ENCODE measurements around the gene RPL12.

DNA sequence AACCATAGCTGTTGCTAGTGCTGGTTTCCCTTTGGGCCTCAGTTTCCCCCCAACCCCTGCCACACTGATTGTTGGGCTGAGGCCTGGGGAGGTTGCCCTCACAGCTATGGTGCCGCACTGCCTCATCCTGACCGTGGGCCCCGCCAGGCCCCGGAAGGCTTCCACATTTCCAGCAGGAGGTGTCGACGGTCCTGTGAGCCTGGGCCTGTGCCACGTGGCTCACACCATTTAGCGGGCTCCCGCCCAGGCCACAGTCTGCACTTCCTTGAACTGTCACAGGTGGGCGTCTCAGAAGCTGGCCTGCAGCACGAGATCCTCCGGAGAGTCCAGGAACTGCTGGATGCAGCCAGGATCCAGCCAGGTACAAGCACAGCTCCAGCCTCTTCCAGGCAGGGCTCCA is 45.8 kb upstream of the RPL12 start:
- TF ChIP-seq, protein P1, sequence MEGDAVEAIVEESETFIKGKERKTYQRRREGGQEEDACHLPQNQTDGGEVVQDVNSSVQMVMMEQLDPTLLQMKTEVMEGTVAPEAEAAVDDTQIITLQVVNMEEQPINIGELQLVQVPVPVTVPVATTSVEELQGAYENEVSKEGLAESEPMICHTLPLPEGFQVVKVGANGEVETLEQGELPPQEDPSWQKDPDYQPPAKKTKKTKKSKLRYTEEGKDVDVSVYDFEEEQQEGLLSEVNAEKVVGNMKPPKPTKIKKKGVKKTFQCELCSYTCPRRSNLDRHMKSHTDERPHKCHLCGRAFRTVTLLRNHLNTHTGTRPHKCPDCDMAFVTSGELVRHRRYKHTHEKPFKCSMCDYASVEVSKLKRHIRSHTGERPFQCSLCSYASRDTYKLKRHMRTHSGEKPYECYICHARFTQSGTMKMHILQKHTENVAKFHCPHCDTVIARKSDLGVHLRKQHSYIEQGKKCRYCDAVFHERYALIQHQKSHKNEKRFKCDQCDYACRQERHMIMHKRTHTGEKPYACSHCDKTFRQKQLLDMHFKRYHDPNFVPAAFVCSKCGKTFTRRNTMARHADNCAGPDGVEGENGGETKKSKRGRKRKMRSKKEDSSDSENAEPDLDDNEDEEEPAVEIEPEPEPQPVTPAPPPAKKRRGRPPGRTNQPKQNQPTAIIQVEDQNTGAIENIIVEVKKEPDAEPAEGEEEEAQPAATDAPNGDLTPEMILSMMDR (IDR thresholded peaks at IDR 0.05): no peak
- TF ChIP-seq POLR2A (IDR thresholded peaks at IDR 0.05) (no peak), POLR2AphosphoS5 (IDR thresholded peaks at IDR 0.05; ENCODE audit: insufficient read depth in 1 of 2, low read depth in 1 of 2) (no peak)
